H1 (cell line): ENCODE data around the gene SSC5D. TPM values are rescaled to one million over a fixed set of nuclear protein-coding genes. Genes with fewer than 3 reads are reported as not detected.
A peak's percentile ranks its signal among the peaks of the same experiment; 100 is the strongest.

ENCODE experiments used
- CTCF ChIA-PET: fragments of 300-600 bp; sonication (Branson Sonifier 250); formaldehyde crosslinking; loops from one replicate; lab custom pipeline; 2021; ENCODE audit not compliant: partially characterized antibody; lab: Charles Lee
- POLR2A ChIA-PET: fragments of 300-600 bp; sonication (Branson Sonifier 250); formaldehyde crosslinking; loops from one replicate; lab custom pipeline; 2021; ENCODE audit warnings: inconsistent platforms; ENCODE audit not compliant: partially characterized antibody; lab: Charles Lee
- DNase-seq, 2 experiments: peaks; one replicate each; pipeline versions ENCODE4 v3.0.0 to v3.0.0-alpha.2; 2010 to 2022; ENCODE audit warnings: low spot score in 2 of 2, low read depth in 1 of 2, mixed read lengths in 1 of 2
- FAIRE-seq: peaks from 2 replicates; lab custom pipeline; 2011; peaks lifted over from hg19 to GRCh38; lab: Jason Lieb, UNC
- H2AFZ ChIP-seq: 2 replicates; pipeline ENCODE4 v1.8.1; 2012; ENCODE audit warnings: low read length, inconsistent platforms
- H2AK5ac ChIP-seq: 2 replicates; pipeline ENCODE4 v1.6.1; 2013; ENCODE audit warnings: low read depth, low read length
- H2BK120ac ChIP-seq: replicated peaks from 2 replicates; pipeline ENCODE3; 2013; ENCODE audit warnings: low read depth, low read length, inconsistent platforms
- H2BK12ac ChIP-seq: 2 replicates; pipeline ENCODE4 v1.6.1; 2013; ENCODE audit warnings: low read depth, low read length
- H2BK15ac ChIP-seq: 2 replicates; pipeline ENCODE4 v1.6.1; 2013; ENCODE audit warnings: low read length
- H2BK20ac ChIP-seq: 2 replicates; pipeline ENCODE4 v1.6.1; 2013; ENCODE audit warnings: low read length
- H2BK5ac ChIP-seq: 2 replicates; pipeline ENCODE4 v1.6.1; 2013; ENCODE audit warnings: low read depth, low read length
- H3K14ac ChIP-seq: 2 replicates; pipeline ENCODE4 v1.6.1; 2013; ENCODE audit warnings: inconsistent platforms; ENCODE audit not compliant: insufficient read length
- H3K18ac ChIP-seq: 2 replicates; pipeline ENCODE4 v1.6.1; 2013; ENCODE audit warnings: low read length; ENCODE audit errors: extremely low read depth
- H3K23ac ChIP-seq: 2 replicates; pipeline ENCODE4 v1.6.1; 2013; ENCODE audit warnings: inconsistent platforms; ENCODE audit not compliant: insufficient read length
- H3K23me2 ChIP-seq: 2 replicates; pipeline ENCODE4 v1.6.1; 2013; ENCODE audit warnings: low read depth, low read length
- H3K27ac ChIP-seq: 2 replicates; pipeline ENCODE4 v1.6.1; 2011; ENCODE audit warnings: low read depth, low read length, inconsistent platforms
- H3K27me3 ChIP-seq, 4 experiments: replicated peaks in 1 of 4; 1 replicate in 1 of 4; 2 replicates in 3 of 4; pipeline versions ENCODE4 v1.6.1 to v1.8.1; 2011 to 2013; ENCODE audit warnings: low read length in 3 of 4, mild to moderate bottlenecking in 3 of 4, inconsistent platforms in 2 of 4, mixed read lengths in 2 of 4, moderate library complexity in 1 of 4; ENCODE audit not compliant: control insufficient read depth in 3 of 4, insufficient read depth in 3 of 4; ENCODE audit errors: extremely low read depth in 1 of 4
- H3K36me3 ChIP-seq, 4 experiments: 2 replicates each; pipeline versions ENCODE4 v1.6.1 to v1.8.1; 2011 to 2013; ENCODE audit warnings: mild to moderate bottlenecking in 4 of 4, low read length in 3 of 4, moderate library complexity in 2 of 4, control low read depth in 1 of 4, inconsistent platforms in 1 of 4; ENCODE audit not compliant: insufficient read depth in 4 of 4, control insufficient read depth in 2 of 4
- H3K4ac ChIP-seq: replicated peaks from 2 replicates; pipeline ENCODE3; 2013; ENCODE audit warnings: low read length, low read depth, mixed read lengths, inconsistent platforms; ENCODE audit not compliant: insufficient read length
- H3K4me1 ChIP-seq, 4 experiments: replicated peaks in 1 of 4; 1 replicate in 1 of 4; 2 replicates in 3 of 4; pipeline versions ENCODE4 v1.6.1 to v1.8.1; 2011 to 2013; ENCODE audit warnings: low read length in 3 of 4, inconsistent platforms in 2 of 4, mixed read lengths in 1 of 4; ENCODE audit not compliant: insufficient read depth in 4 of 4, control insufficient read depth in 3 of 4
- H3K4me2 ChIP-seq, 2 experiments: 2 replicates each; pipeline versions ENCODE4 v1.6.1 to v1.8.1; 2011 to 2013; ENCODE audit warnings: low read depth in 2 of 2, low read length in 2 of 2, control low read depth in 1 of 2, inconsistent platforms in 1 of 2, mild to moderate bottlenecking in 1 of 2; ENCODE audit not compliant: insufficient read depth in 1 of 2
- H3K4me3 ChIP-seq, 4 experiments: fragments of 200-600, 300-600 bp in 1 of 4; sonication (generic), shearing (Covaris generic), sonication (Bioruptor Twin) in 1 of 4; 2 replicates each; pipeline versions ENCODE4 v1.5.1 to v1.8.1; 2011 to 2016; ENCODE audit warnings: low read length in 4 of 4, low read depth in 3 of 4, control low read depth in 2 of 4, inconsistent platforms in 2 of 4, mild to moderate bottlenecking in 2 of 4, mixed read lengths in 1 of 4, moderate library complexity in 1 of 4; ENCODE audit not compliant: insufficient read depth in 2 of 4; ENCODE audit errors: extremely low read depth in 1 of 4
- H3K56ac ChIP-seq: replicated peaks from 2 replicates; pipeline ENCODE3; 2013; ENCODE audit warnings: low read depth, mild to moderate bottlenecking, mixed read lengths, low read length, inconsistent platforms; ENCODE audit not compliant: insufficient read length
- H3K79me1 ChIP-seq: 2 replicates; pipeline ENCODE4 v1.6.1; 2013; ENCODE audit warnings: low read depth, low read length, control low read depth
- H3K79me2 ChIP-seq, 2 experiments: 2 replicates each; pipeline versions ENCODE4 v1.6.1 to v1.8.1; 2012 to 2013; ENCODE audit warnings: low read length in 2 of 2, mild to moderate bottlenecking in 2 of 2, inconsistent platforms in 1 of 2; ENCODE audit not compliant: insufficient read depth in 2 of 2, control insufficient read depth in 1 of 2
- H3K9ac ChIP-seq, 4 experiments: replicated peaks in 1 of 4; 1 replicate in 1 of 4; 2 replicates in 3 of 4; pipeline versions ENCODE4 v1.6.1 to v1.8.1; 2011 to 2013; ENCODE audit warnings: low read depth in 3 of 4, low read length in 3 of 4, control low read depth in 2 of 4, mild to moderate bottlenecking in 2 of 4, moderate library complexity in 2 of 4, inconsistent platforms in 1 of 4; ENCODE audit errors: extremely low read depth in 1 of 4
- H3K9me3 ChIP-seq, 2 experiments: 2 replicates each; pipeline versions ENCODE4 v1.6.1 to v1.8.1; 2012 to 2013; ENCODE audit warnings: mild to moderate bottlenecking in 2 of 2, moderate library complexity in 2 of 2, control low read depth in 1 of 2, inconsistent platforms in 1 of 2, low read depth in 1 of 2, low read length in 1 of 2, mixed read lengths in 1 of 2; ENCODE audit not compliant: insufficient read depth in 2 of 2
- H4K20me1 ChIP-seq, 2 experiments: replicated peaks in 1 of 2; 2 replicates each; pipeline versions ENCODE3 to v1.8.1; 2011 to 2013; ENCODE audit warnings: inconsistent platforms in 2 of 2, low read length in 2 of 2, mild to moderate bottlenecking in 1 of 2; ENCODE audit not compliant: insufficient read depth in 2 of 2, control insufficient read depth in 1 of 2
- H4K5ac ChIP-seq: 2 replicates; pipeline ENCODE4 v1.6.1; 2013; ENCODE audit warnings: low read length, low read depth, mixed read lengths, inconsistent platforms; ENCODE audit not compliant: insufficient read length
- H4K8ac ChIP-seq: 2 replicates; pipeline ENCODE4 v1.8.0; 2013; ENCODE audit warnings: mild to moderate bottlenecking, moderate library complexity, low read length, inconsistent platforms; ENCODE audit not compliant: insufficient read depth; ENCODE audit errors: extremely low read depth
- H4K91ac ChIP-seq: replicated peaks from 2 replicates; pipeline ENCODE3; 2013; ENCODE audit warnings: low read length, mixed read lengths, inconsistent platforms; ENCODE audit not compliant: insufficient read length
- CEBPB ChIP-seq: IDR thresholded peaks from 2 replicates; pipeline ENCODE4 v1.6.1; 2012; ENCODE audit warnings: low read depth, low read length
- CHD2 ChIP-seq: IDR thresholded peaks from 2 replicates; pipeline ENCODE4 v1.6.1; 2012; ENCODE audit warnings: low read length, improper control_type of control experiment
- HDAC2 ChIP-seq, 2 experiments: fragments of 300-600 bp in 1 of 2; sonication (generic) in 1 of 2; IDR thresholded peaks; 2 replicates each; pipeline ENCODE4 v1.6.1; 2011 to 2012; ENCODE audit warnings: low read depth in 2 of 2, low read length in 2 of 2, mild to moderate bottlenecking in 2 of 2, moderate library complexity in 2 of 2, borderline replicate concordance in 1 of 2, inconsistent platforms in 1 of 2
- JUND ChIP-seq: IDR thresholded peaks from 2 replicates; pipeline ENCODE4 v1.6.1; 2011; ENCODE audit warnings: mild to moderate bottlenecking, improper control_type of control experiment, low read length
- KDM4A ChIP-seq: IDR thresholded peaks from one replicate; pipeline ENCODE4 v1.7.1; 2012; ENCODE audit warnings: low read depth, mild to moderate bottlenecking, moderate library complexity, low read length, inconsistent platforms; ENCODE audit not compliant: severe bottlenecking
- MAFK ChIP-seq: IDR thresholded peaks from 2 replicates; pipeline ENCODE4 v1.6.1; 2012; ENCODE audit warnings: low read depth, mild to moderate bottlenecking, improper control_type of control experiment, low read length
- NANOG ChIP-seq: IDR thresholded peaks from 2 replicates; pipeline ENCODE4 v1.6.1; 2011; ENCODE audit warnings: low read length, low read depth, mild to moderate bottlenecking, inconsistent platforms; ENCODE audit not compliant: insufficient read depth, poor library complexity, severe bottlenecking
- POLR2AphosphoS5 ChIP-seq: IDR thresholded peaks from 2 replicates; pipeline ENCODE4 v1.6.1; 2011; ENCODE audit warnings: low read depth, low read length
- SP1 ChIP-seq: IDR thresholded peaks from 2 replicates; pipeline ENCODE4 v1.6.1; 2011; ENCODE audit warnings: low read depth, low read length
- TBP ChIP-seq: IDR thresholded peaks from 2 replicates; pipeline ENCODE4 v1.6.1; 2011; ENCODE audit warnings: low read depth, low read length, improper control_type of control experiment
- TCF12 ChIP-seq: IDR thresholded peaks from 2 replicates; pipeline ENCODE4 v1.6.1; 2011; ENCODE audit warnings: low read depth, mild to moderate bottlenecking, low read length
- WGBS, 2 experiments: shearing (Covaris generic) in 1 of 2; methylation state at CpG; one replicate each; pipeline versions ENCODE4 v1.1.6 to v1.1.7; 2013 to 2015; ENCODE audit warnings: low lambda C conversion rate in 2 of 2, mixed read lengths in 2 of 2, inconsistent platforms in 1 of 2, low coverage in 1 of 2, missing lambda C conversion rate in 1 of 2; ENCODE audit not compliant: insufficient replicate concordance in 2 of 2, insufficient coverage in 1 of 2, insufficient read length in 1 of 2; ENCODE audit errors: extremely low coverage in 1 of 2, missing lambda C conversion rate in 1 of 2; 5-methylcytosine and 5-hydroxymethylcytosine counted together
- polyA plus RNA-seq, 7 experiments: library from polyadenylated mRNA; depleted of rRNA in 3 of 7; stranded (reverse) in 5 of 7; unstranded in 2 of 7; fragments of >200 nt in 5 of 7; fragments of 200-250 nt in 2 of 7; gene quantifications; 1 replicate in 5 of 7; 2 replicates in 1 of 7; 4 replicates in 1 of 7; pipeline versions ENCODE4 v1.2.1 to v1.2.3, GENCODE V29; 2011 to 2013; ENCODE audit warnings: missing spikeins in 2 of 7, mixed read lengths in 2 of 7
- total RNA-seq: library from RNA; stranded (reverse); fragmentation: NEBNext Ultra II Directional; extraction: Animal tissue kit (Norgen Biotek cat#: 25700); gene quantifications from 2 replicates; pipeline ENCODE4 v1.2.1, GENCODE V29; 2021

SSC5D gene
- total and polyA plus RNA-seq, 2 of the 8 experiments (the other 6 are each of a cell fraction or from before 2014, with no cell fraction given): 0.39 to 1.7 TPM

DNA sequence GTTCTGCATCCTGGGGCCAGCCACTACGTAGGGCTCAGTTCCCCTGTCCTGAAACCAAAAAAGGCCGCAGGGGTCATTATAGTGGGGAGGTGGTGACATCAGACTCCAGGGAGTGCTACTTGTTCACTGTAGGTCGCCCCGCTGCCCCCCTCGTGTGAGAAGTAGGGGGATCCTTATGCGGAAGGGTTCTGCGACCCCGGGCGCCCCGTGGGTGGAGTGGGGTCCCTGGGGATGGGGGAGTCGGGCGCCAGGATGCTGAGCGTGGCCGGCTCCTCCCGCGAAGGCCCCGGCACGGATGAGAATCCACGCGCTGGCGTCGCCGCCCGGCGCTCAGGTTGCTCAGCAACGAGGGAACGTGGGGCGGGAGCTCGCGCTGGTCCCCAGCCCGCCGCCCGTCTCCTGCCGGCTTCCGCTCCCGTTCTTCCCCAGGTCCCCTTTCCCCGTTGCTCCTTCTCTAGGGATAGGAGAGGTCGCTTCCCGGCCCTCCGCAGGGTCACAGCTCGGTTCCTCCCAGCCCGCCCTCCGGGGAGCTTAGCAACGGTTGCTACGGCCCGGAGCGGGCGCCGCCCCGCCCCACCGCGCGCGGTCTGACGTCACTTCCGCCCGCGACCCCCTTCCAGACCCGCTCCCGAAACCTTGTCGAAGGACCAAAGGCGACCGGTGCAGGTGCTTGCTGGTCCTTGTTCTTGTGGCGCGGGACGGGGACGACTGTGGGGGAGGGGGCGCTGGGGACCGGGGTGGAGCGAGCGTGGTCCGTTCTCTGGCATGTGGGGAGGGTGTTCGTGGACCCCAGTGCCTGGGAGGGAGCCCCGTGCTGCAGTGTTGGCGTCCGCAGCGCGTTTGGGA is 3.4 kb upstream of the SSC5D start, which contains the start of gene NAT14:
TSS of gene NAT14 (plus strand) at position 596 of the 846 bp plus-strand sequence. CDS start 521 bp downstream, outside the sequence.
- no peaks in the 10 kb centered on the region for H3K27me3 ChIP-seq
- WGBS, 2 experiments: 1% methylated on average over 50 of the region's 78 CpGs; no CpG with 5 or more reads in 1 of the 2 experiments
- H4K8ac ChIP-seq: peak within 1 kb of the TSS; percentile 87; the same call in 1 of the 2 replicates
- CTCF ChIA-PET: interaction anchor here (1.0 to 3.9 kb wide), 8 partner anchors 12 to 183 kb away, joined by 3 to 28 read pairs (median 4); partner anchors contain the start of gene ZNF865
- no peak within 1 kb of the TSS for H2AFZ ChIP-seq
- peaks cover 11% of the 10 kb centered on the region for H3K23me2 ChIP-seq
- peaks cover 4% of the 10 kb centered on the region; the same call in 1 of the 2 replicates for H3K79me1 ChIP-seq
- H3K4me1 ChIP-seq: peaks cover 0 to 50% (median 36%) of the 10 kb centered on the region in 4 experiments; a peak in 6 of 7 replicates
- H3K4ac ChIP-seq: peak within 1 kb of the TSS; percentile 78
- peak within 1 kb of the TSS; percentile 88; the same call in 1 of the 2 replicates for H2BK15ac ChIP-seq
- no peak within 1 kb of the TSS for H2AK5ac ChIP-seq
- no peak within 1 kb of the TSS for H3K14ac ChIP-seq
- H4K5ac ChIP-seq: peak within 1 kb of the TSS; percentile 70
- H3K79me2 ChIP-seq: peaks cover 0 to 5% of the 10 kb centered on the region in 2 experiments; a peak in 1 of 4 replicates
- peak within 1 kb of the TSS in 3 of 4 experiments; percentile 53 to 60 (median 56); a peak in 6 of 7 replicates for H3K9ac ChIP-seq
- H2BK12ac ChIP-seq: peak within 1 kb of the TSS; percentile 39; the same call in 1 of the 2 replicates
- peaks cover 0 to 6% of the 10 kb centered on the region in 2 experiments for H4K20me1 ChIP-seq
- H3K27ac ChIP-seq: peak within 1 kb of the TSS; percentile 69; the same call in 1 of the 2 replicates
- POLR2A ChIA-PET: interaction anchor here (0.6 to 6.8 kb wide), 17 partner anchors 8 to 667 kb away, joined by 3 to 50 read pairs (median 6); partner anchors contain the start of genes FIZ1, ZNF628 and ZNF865
- H3K9me3 ChIP-seq: no peaks in the 10 kb centered on the region
- peak within 1 kb of the TSS; percentile 81 for H4K91ac ChIP-seq
- peaks cover 0 to 10% (median 0%) of the 10 kb centered on the region in 4 experiments; a peak in 2 of 8 replicates for H3K36me3 ChIP-seq
- H3K56ac ChIP-seq: peak within 1 kb of the TSS; percentile 82
- H2BK20ac ChIP-seq: no peak within 1 kb of the TSS
- peak within 1 kb of the TSS; percentile 60 for H3K18ac ChIP-seq
- DNase-seq (peak; percentile 68 to 97), FAIRE-seq (no peak)
- peak within 1 kb of the TSS; percentile 87; the same call in 1 of the 2 replicates for H2BK5ac ChIP-seq
- H3K4me3 ChIP-seq: peak within 1 kb of the TSS; percentile 46 to 88 (median 76)
- no peak within 1 kb of the TSS for H2BK120ac ChIP-seq
- H3K23ac ChIP-seq: no peak within 1 kb of the TSS
- H3K4me2 ChIP-seq: peak within 1 kb of the TSS; percentile 68 to 89
- TF ChIP-seq CEBPB (0 out of 2 replicates have a peak, but pooled peaks have one; percentile 22), KDM4A (peak; percentile 42), SP1 (0 out of 2 replicates have a peak, but pooled peaks have one; percentile 19), JUND (peak; percentile 77), NANOG (no peak), HDAC2 (IDR thresholded peaks at IDR 0.05; ENCODE audit: borderline replicate concordance in 1 of 2, low read depth in 2 of 2, low read length in 2 of 2) (no peak), POLR2AphosphoS5 (peak; percentile 44), MAFK (no peak), TCF12 (no peak), CHD2 (no peak), TBP (peak; percentile 33)
